Measurements from ENCODE around the gene BCAP29. TPM values are rescaled to one million over a fixed set of nuclear protein-coding genes. Genes with fewer than 3 reads are reported as not detected.
"Not testable (repeated sequence)": the region's sequence is repeated elsewhere in the genome, so short reads cannot be mapped to it uniquely, and the experiment has no call there.

The BCAP29 gene
- total RNA-seq, 1 donor: 187 TPM

DNA sequence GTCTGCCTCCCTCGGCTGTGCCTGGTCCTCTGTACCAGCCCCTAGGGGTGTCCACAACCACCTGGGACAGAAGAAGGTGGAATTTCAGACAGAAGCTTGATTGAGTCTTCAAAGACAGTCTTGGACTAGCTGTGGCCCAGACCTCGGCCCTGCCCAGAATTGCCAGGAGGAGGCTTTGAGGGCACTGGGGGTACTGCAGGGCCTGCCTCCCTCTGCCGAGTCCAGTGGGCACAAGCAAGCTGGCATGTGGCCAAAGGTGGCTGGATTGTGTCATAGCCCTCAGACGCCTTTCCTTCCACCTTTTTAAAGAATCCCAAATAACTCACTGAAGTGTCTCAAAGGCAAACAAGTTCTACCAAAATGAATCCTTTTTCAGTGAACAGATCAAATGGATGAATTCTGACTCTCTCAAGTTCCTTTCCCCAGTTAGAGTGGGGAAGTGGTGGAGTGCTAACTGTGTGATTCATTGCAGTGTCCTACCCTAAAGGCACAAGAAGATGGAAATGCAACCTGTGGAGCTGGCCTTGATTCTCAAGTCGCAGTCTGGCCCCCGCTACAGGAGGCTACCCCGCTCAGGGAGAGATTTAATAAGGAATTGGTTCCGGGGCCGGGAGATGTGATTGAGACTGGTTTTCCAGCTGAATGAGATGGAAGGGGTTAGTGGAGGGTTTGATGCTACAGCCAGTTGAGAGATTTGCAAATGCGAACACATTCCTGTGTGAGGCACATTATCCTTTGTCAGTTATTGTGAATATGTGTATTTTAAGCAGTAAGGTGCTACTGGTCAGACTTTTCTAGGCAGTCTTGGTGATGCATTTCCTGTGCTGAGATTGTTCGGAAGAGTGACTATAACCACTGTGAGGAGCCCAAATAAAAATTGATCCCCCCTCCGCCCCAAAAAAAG is 51.8 kb downstream of the BCAP29 start:
- TF ChIP-seq, protein P1, sequence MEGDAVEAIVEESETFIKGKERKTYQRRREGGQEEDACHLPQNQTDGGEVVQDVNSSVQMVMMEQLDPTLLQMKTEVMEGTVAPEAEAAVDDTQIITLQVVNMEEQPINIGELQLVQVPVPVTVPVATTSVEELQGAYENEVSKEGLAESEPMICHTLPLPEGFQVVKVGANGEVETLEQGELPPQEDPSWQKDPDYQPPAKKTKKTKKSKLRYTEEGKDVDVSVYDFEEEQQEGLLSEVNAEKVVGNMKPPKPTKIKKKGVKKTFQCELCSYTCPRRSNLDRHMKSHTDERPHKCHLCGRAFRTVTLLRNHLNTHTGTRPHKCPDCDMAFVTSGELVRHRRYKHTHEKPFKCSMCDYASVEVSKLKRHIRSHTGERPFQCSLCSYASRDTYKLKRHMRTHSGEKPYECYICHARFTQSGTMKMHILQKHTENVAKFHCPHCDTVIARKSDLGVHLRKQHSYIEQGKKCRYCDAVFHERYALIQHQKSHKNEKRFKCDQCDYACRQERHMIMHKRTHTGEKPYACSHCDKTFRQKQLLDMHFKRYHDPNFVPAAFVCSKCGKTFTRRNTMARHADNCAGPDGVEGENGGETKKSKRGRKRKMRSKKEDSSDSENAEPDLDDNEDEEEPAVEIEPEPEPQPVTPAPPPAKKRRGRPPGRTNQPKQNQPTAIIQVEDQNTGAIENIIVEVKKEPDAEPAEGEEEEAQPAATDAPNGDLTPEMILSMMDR (IDR thresholded peaks at IDR 0.05; ENCODE audit: insufficient read depth, low read length): no peak
- no peak for DNase-seq (ENCODE audit: low read depth)

DNA sequence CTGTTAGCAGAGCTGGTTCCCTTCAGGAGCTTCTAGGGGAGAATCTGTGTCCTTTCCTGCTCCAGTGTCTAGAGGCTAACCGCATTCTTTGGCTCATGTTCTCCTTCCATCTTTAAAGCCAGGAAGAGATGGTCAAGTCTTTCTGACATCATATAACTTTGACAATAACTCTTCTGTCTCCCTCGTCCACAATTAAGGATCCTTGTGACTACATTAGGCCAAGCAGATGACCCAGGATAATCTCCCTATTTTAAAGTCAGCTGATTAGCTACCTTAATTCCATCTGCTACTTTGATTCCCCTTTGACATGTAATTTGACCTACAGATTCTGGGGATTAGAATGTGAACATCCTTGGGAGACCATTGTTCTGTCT is 52.4 kb downstream of the BCAP29 start:
- TF ChIP-seq, protein P1 (IDR thresholded peaks at IDR 0.05; ENCODE audit: insufficient read depth, low read length): no peak
- no peak for DNase-seq (ENCODE audit: low read depth)
- H3K4me3 ChIP-seq (ENCODE audit: low read depth, low read length): no peak overlapping the region

More for the DNA sequence above, 51.8 kb downstream of the BCAP29 start:
- no peak overlapping the region for H3K4me3 ChIP-seq (ENCODE audit: low read depth, low read length)

DNA sequence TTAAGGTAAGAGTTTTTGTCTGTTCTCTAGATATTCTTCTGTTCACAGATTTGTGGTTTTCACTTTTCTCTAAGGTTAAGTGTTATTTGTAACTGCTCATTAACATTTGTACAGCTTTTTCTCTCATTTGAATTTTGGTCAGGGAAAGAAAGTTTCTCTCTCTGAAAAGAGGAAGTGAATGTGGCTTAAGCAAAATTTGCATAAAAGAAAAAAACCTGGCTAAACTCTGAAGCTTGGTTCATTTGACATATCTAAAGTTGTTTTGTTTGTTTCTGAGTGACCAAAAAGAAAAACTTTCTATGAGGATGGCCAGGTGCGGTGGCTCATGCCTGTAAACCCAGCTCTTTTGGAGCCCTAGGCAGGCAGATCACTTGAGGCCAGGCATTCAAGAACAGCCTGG is 58.5 kb downstream of the BCAP29 start:
- no peak overlapping the region for H3K4me3 ChIP-seq (ENCODE audit: low read depth, low read length)
- TF ChIP-seq, protein P1 (IDR thresholded peaks at IDR 0.05; ENCODE audit: insufficient read depth, low read length): no peak
- no peak for DNase-seq (ENCODE audit: low read depth)

DNA sequence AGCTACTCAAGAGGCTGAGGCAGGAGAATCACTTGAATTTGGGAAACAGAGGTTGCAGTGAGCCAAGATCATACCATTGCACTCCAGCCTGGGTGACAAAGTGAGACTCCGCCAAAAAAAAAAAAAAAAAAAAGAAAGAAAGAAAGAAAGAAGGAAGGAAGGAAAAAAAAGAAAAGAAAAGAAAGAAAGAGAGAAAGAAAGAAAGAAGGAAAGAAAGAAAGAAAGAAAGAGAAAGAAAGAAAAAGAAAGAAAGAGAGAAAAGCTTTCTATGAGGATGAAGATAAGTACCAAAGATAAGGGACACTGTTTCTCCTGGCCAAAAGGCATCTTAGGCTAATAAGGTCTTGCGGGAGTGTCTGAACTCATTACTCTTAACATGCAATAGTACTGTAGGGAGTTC is 59.0 kb downstream of the BCAP29 start:
- not testable (repeated sequence) for H3K4me3 ChIP-seq (ENCODE audit: low read depth, low read length)

DNA sequence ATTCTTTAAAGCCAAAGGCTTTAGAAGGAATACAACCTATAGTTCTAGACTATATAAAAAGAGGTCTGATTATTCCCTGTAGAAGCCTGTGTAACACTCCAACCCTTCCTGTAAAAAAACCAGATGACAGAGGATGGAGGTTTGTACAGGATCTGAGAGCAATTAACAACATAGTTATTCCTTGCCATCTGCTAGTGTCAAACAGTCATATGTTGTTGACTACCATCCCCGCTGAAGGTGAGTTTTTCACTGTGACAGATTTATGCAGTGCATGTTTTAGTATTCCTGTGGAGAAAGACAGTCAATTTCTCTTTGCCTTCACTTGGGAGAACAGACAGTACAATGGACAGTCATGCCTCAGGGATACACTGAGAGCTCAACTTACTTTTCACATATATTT is 61.6 kb downstream of the BCAP29 start:
- H3K4me3 ChIP-seq (ENCODE audit: low read depth, low read length): no peak overlapping the region
- TF ChIP-seq, protein P1 (IDR thresholded peaks at IDR 0.05; ENCODE audit: insufficient read depth, low read length): no peak
- DNase-seq (ENCODE audit: low read depth): no peak

More for the DNA sequence above, 59.0 kb downstream of the BCAP29 start:
- not testable (repeated sequence) for DNase-seq (ENCODE audit: low read depth)

DNA sequence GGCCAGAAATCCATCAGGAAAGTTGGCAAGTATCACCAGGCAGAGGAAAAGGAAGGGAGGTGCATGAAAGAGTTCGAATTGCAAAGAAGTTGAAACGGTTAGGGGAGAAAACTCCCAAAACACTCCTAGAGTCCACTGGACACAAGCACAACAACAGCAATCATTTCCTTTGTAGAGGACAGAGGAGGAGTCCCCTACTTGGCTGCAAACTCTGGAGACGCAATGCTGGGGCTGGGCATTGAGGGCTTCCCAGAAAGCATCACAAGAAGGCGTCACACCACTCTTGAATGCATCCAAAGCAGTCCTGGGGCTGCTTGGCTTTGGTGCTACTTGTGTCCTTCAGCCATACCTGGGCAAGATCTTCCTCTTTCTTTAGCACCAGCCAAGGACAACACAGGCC is 62.5 kb downstream of the BCAP29 start:
- TF ChIP-seq, protein P1 (IDR thresholded peaks at IDR 0.05; ENCODE audit: insufficient read depth, low read length): no peak
- DNase-seq (ENCODE audit: low read depth): no peak
- no peak overlapping the region for H3K4me3 ChIP-seq (ENCODE audit: low read depth, low read length)

DNA sequence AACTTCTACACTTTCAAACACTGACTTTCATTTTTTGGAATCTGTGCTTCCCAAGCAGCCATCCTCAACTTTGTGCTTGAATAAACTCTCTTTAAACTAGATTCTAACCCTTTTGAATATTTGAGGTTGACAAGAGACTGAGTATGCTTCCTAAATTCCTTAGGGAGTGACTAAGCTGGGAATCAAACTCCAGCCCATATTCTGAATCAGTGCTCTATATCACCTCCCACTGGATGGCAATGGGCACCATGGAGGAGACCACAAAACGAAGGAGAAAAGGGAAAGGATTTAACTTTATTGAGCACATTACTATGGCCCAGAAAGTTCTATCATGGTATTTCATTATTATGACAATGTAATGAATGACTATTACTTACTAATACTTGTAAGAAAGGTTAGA is 63.4 kb downstream of the BCAP29 start:
- peak; percentile 64 for DNase-seq (ENCODE audit: low read depth)
- TF ChIP-seq, protein P1 (IDR thresholded peaks at IDR 0.05; ENCODE audit: insufficient read depth, low read length): peak; percentile 46

More for the DNA sequence above, 63.4 kb downstream of the BCAP29 start:
- H3K4me3 ChIP-seq (ENCODE audit: low read depth, low read length): no peak overlapping the region
